Aorta (tissue), 5 donors: ENCODE results near the gene THBS4. TPM values are rescaled to one million over a fixed set of nuclear protein-coding genes. Genes with fewer than 3 reads are reported as not detected.

Experiments
- ATAC-seq: fragments of 200-7000 bp; cut with Tn5 transposase; one replicate; pipeline ENCODE4 v1.9.1; 2022; ENCODE audit warnings: moderate library complexity; ENCODE audit not compliant: low FRiP score
- DNase-seq, 2 donors: peaks; one replicate each; pipeline ENCODE4 v3.0.0-alpha.2; 2020
- H3K27ac ChIP-seq, 2 donors: one replicate each; pipeline ENCODE4 v1.5.1; 2013; ENCODE audit warnings: low read length in 2 of 2, mild to moderate bottlenecking in 2 of 2, moderate library complexity in 2 of 2, control low read depth in 1 of 2, inconsistent platforms in 1 of 2, low read depth in 1 of 2
- H3K27me3 ChIP-seq, 2 donors: one replicate each; pipeline ENCODE4 v1.6.1; 2013; ENCODE audit warnings: control low read depth in 1 of 2, low read length in 1 of 2, mild to moderate bottlenecking in 1 of 2, moderate library complexity in 1 of 2; ENCODE audit not compliant: insufficient read depth in 2 of 2, control insufficient read depth in 1 of 2
- H3K36me3 ChIP-seq, 2 donors: one replicate each; pipeline ENCODE4 v1.6.1; 2013; ENCODE audit warnings: control low read depth in 1 of 2, low read length in 1 of 2, mild to moderate bottlenecking in 1 of 2; ENCODE audit not compliant: insufficient read depth in 2 of 2, control insufficient read depth in 1 of 2
- H3K4me1 ChIP-seq, 2 donors: one replicate each; pipeline ENCODE4 v1.6.1; 2013; ENCODE audit warnings: low read length in 2 of 2, control low read depth in 1 of 2, mild to moderate bottlenecking in 1 of 2, moderate library complexity in 1 of 2; ENCODE audit not compliant: insufficient read depth in 2 of 2, control insufficient read depth in 1 of 2
- H3K4me3 ChIP-seq, 2 donors: one replicate each; pipeline ENCODE4 v1.5.1; 2013; ENCODE audit warnings: low read length in 2 of 2, control low read depth in 1 of 2, mild to moderate bottlenecking in 1 of 2
- H3K9me3 ChIP-seq: one replicate; pipeline ENCODE4 v1.6.1; 2013; ENCODE audit warnings: mild to moderate bottlenecking, low read length; ENCODE audit not compliant: control insufficient read depth
- WGBS, 2 donors: extraction: QIAGEN DNeasy Blood & Tissue Kit; methylation state at CpG; one replicate each; pipeline ENCODE4 v1.1.7; 2013; 5-methylcytosine and 5-hydroxymethylcytosine counted together
- intact Hi-C, 2 donors: fragments of 100-400 bp; cut with DNase I; formaldehyde crosslinking; loops; one replicate each; pipeline versions ENCODE4 v1.14.2 to v1.15.0; 2022
- polyA plus RNA-seq, 2 donors: library from polyadenylated mRNA; stranded (reverse); fragments of 200-250 nt; gene quantifications; one replicate each; pipeline ENCODE4 v1.2.3, GENCODE V29; 2013
- total RNA-seq, 2 donors: library from RNA; stranded (reverse); fragmentation: NEBNext Ultra II Directional; extraction: Animal tissue kit (Norgen Biotek cat#: 25700); gene quantifications; one replicate each; pipeline ENCODE4 v1.2.1, GENCODE V29; 2021
- donor health status: healthy with polysubstance abuse.
- donor health status: Bipolar disorder and iron deficiency.
- donor health status: DM: no; HTN: no; CAD: no.
- donor health status: DM: no; HTN: no; CAD: no.
- donor health status: DM: yes; HTN: yes; CAD: no.

The THBS4 gene
- total and polyA plus RNA-seq, 4 donors = 0.36 to 23.6 (median 2.9) TPM; not detected in 1

GRCh38 chr5:80037366-80037765, 2.2 kb downstream of the THBS4 start:
- Histone ChIP-seq H3K27ac (no peak overlapping the region), H3K9me3 (peaks cover 1% of the 10 kb centered on the region), H3K4me1 (no peaks in the 10 kb centered on the region), H3K27me3 (no peaks in the 10 kb centered on the region), H3K4me3 (no peak overlapping the region), H3K36me3 (no peaks in the 10 kb centered on the region)
- DNase-seq = no peak
- ATAC-seq = no peak
- WGBS, 2 donors = 77 to 86% methylated on average over 5 of the region's 5 CpGs
- intact Hi-C loops = no loop called here

- H3K4me3 ChIP-seq = no peak overlapping the region
- H3K27me3 ChIP-seq = no peaks in the 10 kb centered on the region
- DNase-seq (no peak), ATAC-seq (no peak)
- H3K27ac ChIP-seq = no peak overlapping the region
- 60 to 65% methylated on average over 2 of the region's 2 CpGs for WGBS, 2 donors
- H3K9me3 ChIP-seq = peaks cover 1% of the 10 kb centered on the region
- no peaks in the 10 kb centered on the region for H3K4me1 ChIP-seq
- H3K36me3 ChIP-seq = no peaks in the 10 kb centered on the region
- intact Hi-C loops = no loop called here
Measured at GRCh38 chr5:80039650-80040049, 4.5 kb downstream of the THBS4 start.

- peaks cover 1% of the 10 kb centered on the region for H3K9me3 ChIP-seq
- no peaks in the 10 kb centered on the region for H3K36me3 ChIP-seq
- no peaks in the 10 kb centered on the region for H3K4me1 ChIP-seq
- 70 to 84% methylated on average over 4 of the region's 4 CpGs for WGBS, 2 donors
- no peak overlapping the region for H3K4me3 ChIP-seq
- no peaks in the 10 kb centered on the region for H3K27me3 ChIP-seq
- DNase-seq (no peak), ATAC-seq (no peak)
- H3K27ac ChIP-seq = no peak overlapping the region
- intact Hi-C loops = no loop called here
Measured at GRCh38 chr5:80041527-80041926, 6.4 kb downstream of the THBS4 start.

- H3K9me3 ChIP-seq = peaks cover 1% of the 10 kb centered on the region
- intact Hi-C loops = no loop called here
- WGBS, 2 donors = 65 to 68% methylated on average over 3 of the region's 3 CpGs
- ATAC-seq (no peak), DNase-seq (no peak)
- no peaks in the 10 kb centered on the region for H3K27me3 ChIP-seq
- no peaks in the 10 kb centered on the region for H3K4me1 ChIP-seq
- H3K27ac ChIP-seq = no peak overlapping the region
- no peak overlapping the region for H3K4me3 ChIP-seq
- no peaks in the 10 kb centered on the region for H3K36me3 ChIP-seq
Measured at GRCh38 chr5:80042330-80042729, 7.2 kb downstream of the THBS4 start.

GRCh38 chr5:80043187-80043586, 8.0 kb downstream of the THBS4 start:
- no peak for ATAC-seq
- WGBS, 2 donors = 87 to 96% methylated on average over 4 of the region's 4 CpGs

GRCh38 chr5:80048084-80048780, 13.1 kb downstream of the THBS4 start:
- intact Hi-C loops = no loop called here
- Histone ChIP-seq H3K27me3 (peaks cover 0 to 1% of the 10 kb centered on the region in 2 donors), H3K4me1 (no peaks in the 10 kb centered on the region), H3K4me3 (no peak overlapping the region), H3K9me3 (peaks cover 1% of the 10 kb centered on the region), H3K36me3 (no peaks in the 10 kb centered on the region), H3K27ac (no peak overlapping the region)
- no peak for ATAC-seq
- DNase-seq = no peak

More at GRCh38 chr5:80043187-80043586, 8.0 kb downstream of the THBS4 start:
- H3K27ac ChIP-seq = no peak overlapping the region
- DNase-seq = no peak
- H3K27me3 ChIP-seq = no peaks in the 10 kb centered on the region
- peaks cover 1% of the 10 kb centered on the region for H3K9me3 ChIP-seq
- no peaks in the 10 kb centered on the region for H3K36me3 ChIP-seq
- H3K4me1 ChIP-seq = no peaks in the 10 kb centered on the region
- H3K4me3 ChIP-seq = no peak overlapping the region
- intact Hi-C loops = no loop called here

- no peaks in the 10 kb centered on the region for H3K36me3 ChIP-seq
- intact Hi-C loops = no loop called here
- no peaks in the 10 kb centered on the region for H3K9me3 ChIP-seq
- no peaks in the 10 kb centered on the region for H3K4me1 ChIP-seq
- 12 to 19% methylated on average over 8 of the region's 8 CpGs for WGBS, 2 donors
- DNase-seq (no peak), ATAC-seq (no peak)
- no peak overlapping the region for H3K4me3 ChIP-seq
- peaks cover 0 to 1% of the 10 kb centered on the region in 2 donors for H3K27me3 ChIP-seq
- no peak overlapping the region for H3K27ac ChIP-seq
Measured at GRCh38 chr5:80052464-80052863, 17.3 kb downstream of the THBS4 start.

GRCh38 chr5:80054682-80055081, 19.5 kb downstream of the THBS4 start:
- DNase-seq (no peak), ATAC-seq (no peak)
- H3K36me3 ChIP-seq = no peaks in the 10 kb centered on the region
- no peak overlapping the region for H3K27ac ChIP-seq
- intact Hi-C loops = no loop called here
- 87 to 92% methylated on average over 5 of the region's 5 CpGs for WGBS, 2 donors
- H3K27me3 ChIP-seq = no peaks in the 10 kb centered on the region
- no peaks in the 10 kb centered on the region for H3K9me3 ChIP-seq
- no peaks in the 10 kb centered on the region for H3K4me1 ChIP-seq
- H3K4me3 ChIP-seq = no peak overlapping the region

- no peak overlapping the region for H3K27ac ChIP-seq
- no peaks in the 10 kb centered on the region for H3K27me3 ChIP-seq
- H3K9me3 ChIP-seq = no peaks in the 10 kb centered on the region
- ATAC-seq (no peak), DNase-seq (no peak)
- 67 to 70% methylated on average over 11 of the region's 11 CpGs for WGBS, 2 donors
- no peak overlapping the region for H3K4me3 ChIP-seq
- H3K36me3 ChIP-seq = no peaks in the 10 kb centered on the region
- H3K4me1 ChIP-seq = no peaks in the 10 kb centered on the region
- intact Hi-C loops = no loop called here
Measured at GRCh38 chr5:80055491-80056170, 20.5 kb downstream of the THBS4 start.
